NCI-H345 treated with DMSO at 0.1 percent for 48 hours (cell line): Measurements from ENCODE around the gene OTX2.

Source experiments
- DNase-seq: peaks from one replicate; lab custom pipeline; 2025; ENCODE audit not compliant: unreplicated experiment; lab: John Stamatoyannopoulos, UW

OTX2 gene

GRCh38 chr14:56797003-56797568 is 13.2 kb downstream of the OTX2 start:
- no peak for DNase-seq

DNA sequence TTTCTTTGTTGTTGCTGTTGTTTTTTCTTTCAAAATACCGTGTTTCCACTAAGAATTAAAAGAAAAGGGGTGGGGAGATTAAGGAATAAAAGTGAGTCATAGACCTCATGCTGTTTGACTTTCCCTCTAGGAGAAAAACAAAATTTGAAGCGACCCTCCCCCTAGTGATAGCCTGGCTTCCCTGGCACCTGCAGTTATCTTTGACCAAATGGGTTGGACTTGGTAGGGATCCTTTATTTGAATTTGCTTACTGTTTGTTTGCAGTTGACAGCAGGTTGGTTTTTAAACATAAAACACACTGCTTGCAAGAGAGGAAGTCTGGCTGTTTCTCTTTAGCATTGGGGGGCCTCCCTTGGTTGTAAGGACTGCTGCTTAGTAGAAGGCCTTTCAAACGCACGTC is 14.0 kb downstream of the OTX2 start:
- peak; percentile 4 for DNase-seq

DNA sequence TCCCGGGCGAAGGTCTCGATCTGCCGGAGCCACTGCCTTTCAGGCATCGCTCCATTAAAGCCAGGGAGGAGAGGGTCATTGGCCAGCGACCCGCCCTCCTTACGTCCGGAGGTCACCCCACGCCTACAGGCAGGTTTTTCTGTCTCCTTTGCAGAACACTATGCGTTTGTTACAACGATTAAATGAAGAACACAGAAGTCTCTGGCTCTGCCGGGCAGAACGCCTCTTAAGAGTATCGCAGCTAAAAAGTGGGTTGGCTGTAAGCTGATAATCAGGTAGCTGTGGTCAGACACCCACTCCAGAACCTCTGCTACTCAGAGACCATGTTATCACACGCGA is 15.0 kb downstream of the OTX2 start:
- DNase-seq, result no peak

- no peak for DNase-seq
Observed at GRCh38 chr14:56794557-56795283, 15.6 kb downstream of the OTX2 start.

GRCh38 chr14:56794088-56794556 is 16.2 kb downstream of the OTX2 start:
- DNase-seq, result no peak

- DNase-seq, result no peak
Observed at GRCh38 chr14:56789955-56790354, 20.3 kb downstream of the OTX2 start.

GRCh38 chr14:56787530-56787929 is 22.7 kb downstream of the OTX2 start:
- no peak for DNase-seq

DNA sequence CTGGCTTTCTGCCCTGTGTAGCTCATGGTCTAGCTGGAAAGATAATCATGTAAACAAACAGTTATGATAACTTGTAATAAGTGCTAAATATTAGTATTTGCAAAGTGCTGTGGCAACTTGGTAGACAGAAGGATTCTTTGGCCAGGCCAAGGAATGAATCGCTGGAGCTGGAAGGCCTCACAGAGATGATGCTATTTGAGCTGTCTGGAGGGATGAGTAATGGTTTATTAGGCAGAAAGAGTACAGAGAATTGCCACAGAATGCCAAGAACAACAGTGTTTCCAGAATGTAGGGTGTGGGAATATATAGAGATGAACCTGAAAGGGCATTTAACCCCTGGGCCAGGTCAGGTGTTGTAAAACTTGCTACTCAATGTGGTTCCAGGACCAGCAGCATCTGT is 27.6 kb downstream of the OTX2 start:
- no peak for DNase-seq

DNA sequence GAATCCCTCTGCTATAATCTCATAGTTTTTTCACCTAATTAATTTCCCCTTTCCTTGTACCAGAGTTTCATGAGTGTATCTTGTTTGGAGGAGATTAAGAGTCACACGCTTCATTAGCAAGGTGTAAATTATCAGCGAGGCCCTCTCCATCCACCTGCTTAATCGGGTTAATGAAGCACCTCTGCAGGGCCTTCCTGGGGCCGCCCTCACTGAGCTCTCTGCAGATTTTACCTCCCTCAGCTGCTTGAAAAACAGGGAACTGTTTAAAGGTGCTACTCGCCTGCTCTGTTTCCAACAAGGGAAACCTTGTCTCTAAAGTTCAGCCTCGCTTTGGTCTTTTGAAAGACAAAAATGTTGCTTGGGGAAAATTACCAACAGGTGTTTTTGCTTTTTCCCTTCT is 35.8 kb downstream of the OTX2 start:
- no peak for DNase-seq

DNA sequence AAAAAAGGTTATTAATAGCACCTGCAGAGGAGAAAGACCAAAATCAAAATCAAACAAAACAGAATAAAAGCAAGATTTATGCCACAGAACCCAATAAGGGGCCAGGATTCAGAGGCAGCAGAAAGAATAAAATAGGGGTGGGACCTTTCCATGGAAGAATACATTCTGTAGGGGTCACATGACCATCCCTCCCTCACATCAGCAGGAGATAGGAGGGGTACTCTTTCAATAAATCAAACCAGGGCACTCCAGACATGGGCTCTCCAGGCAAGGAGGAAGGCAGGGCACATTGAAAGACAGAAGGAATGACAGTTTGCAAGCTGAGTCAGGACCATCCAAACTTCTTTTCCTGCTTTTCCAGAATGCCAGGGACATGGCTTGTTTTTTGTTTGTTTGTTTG is 39.8 kb downstream of the OTX2 start:
- DNase-seq, result no peak

GRCh38 chr14:56760164-56760914 is 49.9 kb downstream of the OTX2 start:
- DNase-seq, result no peak

GRCh38 chr14:56759633-56760032 is 50.6 kb downstream of the OTX2 start:
- peak; percentile 33 for DNase-seq

- no peak for DNase-seq
Observed at GRCh38 chr14:56759094-56759493, 51.2 kb downstream of the OTX2 start.

DNA sequence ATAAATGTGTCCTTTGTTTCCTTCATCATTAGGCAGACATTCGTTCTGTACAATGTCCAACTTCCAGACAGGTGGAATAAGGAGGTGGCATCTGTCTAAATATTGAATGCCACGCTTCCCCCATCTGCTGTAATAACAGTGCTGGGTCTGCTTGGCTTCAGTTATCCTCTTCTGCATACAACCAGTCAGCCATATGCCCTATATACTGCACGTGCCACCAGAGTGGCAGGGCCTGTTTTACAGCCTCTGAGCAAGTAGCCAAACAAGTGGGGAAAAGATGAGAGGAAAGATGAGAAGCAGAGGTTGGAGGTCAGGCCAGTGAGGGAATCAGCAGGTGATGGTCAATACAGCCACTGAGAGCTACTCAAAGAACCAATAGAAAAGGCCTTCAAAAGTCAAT is 55.4 kb downstream of the OTX2 start:
- no peak for DNase-seq

DNA sequence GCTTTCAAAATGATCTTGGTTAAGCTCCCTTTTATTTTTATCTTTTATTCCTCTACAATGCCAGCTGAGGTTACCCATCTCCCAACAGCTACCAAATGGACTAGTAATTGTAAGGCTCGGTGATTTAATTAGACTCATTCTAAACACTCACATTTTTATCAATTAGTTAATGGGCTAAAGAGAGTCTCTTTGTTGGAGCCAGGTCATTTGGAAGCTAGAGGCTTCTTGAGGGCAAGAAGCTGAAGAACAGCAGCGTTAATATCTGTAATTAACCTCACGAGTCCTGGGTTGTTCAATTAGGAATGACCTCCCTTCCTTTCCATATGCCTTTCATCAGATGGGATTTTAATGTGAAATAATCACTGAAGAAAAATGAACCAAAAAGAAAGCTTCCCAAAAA is 56.9 kb downstream of the OTX2 start:
- DNase-seq, result no peak

DNA sequence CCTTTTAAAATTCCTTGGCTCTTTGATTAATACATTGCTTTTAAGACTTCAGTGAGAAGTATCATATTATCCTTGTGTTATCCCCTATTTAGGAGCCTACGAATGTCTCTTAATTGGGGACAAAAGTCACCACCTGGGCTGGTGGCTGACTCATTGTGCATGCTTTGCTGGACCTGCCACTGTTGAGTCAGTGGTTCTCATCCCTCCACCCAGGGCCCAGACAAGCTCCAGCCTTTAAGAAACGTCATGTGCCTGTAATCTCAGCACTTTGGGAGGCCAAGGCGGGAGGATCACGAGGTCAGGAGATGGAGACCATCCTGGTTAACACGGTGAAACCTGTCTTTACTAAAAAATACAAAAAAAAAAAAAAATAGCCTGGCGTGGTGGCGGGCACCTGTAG is 57.9 kb downstream of the OTX2 start:
- no peak for DNase-seq

DNA sequence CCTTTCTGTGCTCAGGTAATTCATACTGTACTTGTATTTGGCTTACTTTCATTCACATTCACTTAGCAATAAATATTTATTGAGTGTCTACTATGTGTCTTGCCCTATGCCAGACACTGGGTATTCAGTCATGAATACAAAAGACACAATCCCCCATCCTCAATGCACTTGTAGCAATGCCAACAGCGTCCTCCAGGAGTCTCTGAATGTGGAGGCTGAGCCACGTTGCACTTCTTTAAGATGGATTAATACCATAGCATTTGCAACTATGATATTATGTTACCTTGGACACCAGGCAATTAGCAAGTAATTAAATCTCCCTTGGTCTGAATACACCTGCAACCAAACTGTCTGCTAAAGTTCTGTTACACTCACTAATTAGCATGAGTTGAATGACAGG is 58.8 kb downstream of the OTX2 start:
- DNase-seq, result no peak
